HEK293 (cell line): Measurements from ENCODE around the gene HRK.

Experiments used
- CTCF ChIP-seq: fragments of 450-650 bp; formaldehyde crosslinking; IDR thresholded peaks from 2 replicates; pipeline ENCODE4 v1.5.1; 2016; ENCODE audit warnings: missing biosample characterization, missing genetic modification characterization
- KLF9 ChIP-seq: fragments of 450-650 bp; formaldehyde crosslinking; IDR thresholded peaks from 2 replicates; pipeline ENCODE4 v1.5.1; 2016; ENCODE audit warnings: missing biosample characterization, missing genetic modification characterization, low read depth
- REST ChIP-seq: fragments of 450-650 bp; formaldehyde crosslinking; IDR thresholded peaks from 2 replicates; pipeline ENCODE4 v1.5.1; 2016; ENCODE audit warnings: missing biosample characterization, missing genetic modification characterization
- SCRT1 ChIP-seq: fragments of 450-650 bp; formaldehyde crosslinking; IDR thresholded peaks from 2 replicates; pipeline ENCODE4 v1.5.1; 2016; ENCODE audit warnings: missing biosample characterization, missing genetic modification characterization, borderline replicate concordance
- YY1 ChIP-seq: fragments of 450-650 bp; formaldehyde crosslinking; IDR thresholded peaks from 2 replicates; pipeline ENCODE4 v1.5.1; 2018; ENCODE audit warnings: missing biosample characterization, missing genetic modification characterization
- ZBTB7A ChIP-seq: fragments of 450-650 bp; formaldehyde crosslinking; IDR thresholded peaks from 2 replicates; pipeline ENCODE4 v1.5.1; 2016; ENCODE audit warnings: low read depth, missing biosample characterization, missing genetic modification characterization
- ZFP37 ChIP-seq: fragments of 450-650 bp; formaldehyde crosslinking; IDR thresholded peaks from 2 replicates; pipeline ENCODE4 v1.5.1; 2016; ENCODE audit warnings: missing biosample characterization, missing genetic modification characterization
- ZNF175 ChIP-seq: fragments of 450-650 bp; formaldehyde crosslinking; IDR thresholded peaks from 2 replicates; pipeline ENCODE4 v1.5.1; 2016; ENCODE audit warnings: missing biosample characterization, missing genetic modification characterization
- ZNF362 ChIP-seq: fragments of 450-650 bp; formaldehyde crosslinking; IDR thresholded peaks from 2 replicates; pipeline ENCODE4 v1.5.1; 2016; ENCODE audit warnings: missing biosample characterization, missing genetic modification characterization
- TF ChIP-seq, protein P1 (sequence below): fragments of 450-650 bp; formaldehyde crosslinking; IDR thresholded peaks from 2 replicates; pipeline ENCODE4 v1.5.1; 2016; ENCODE audit warnings: missing biosample characterization, missing genetic modification characterization

DNA sequence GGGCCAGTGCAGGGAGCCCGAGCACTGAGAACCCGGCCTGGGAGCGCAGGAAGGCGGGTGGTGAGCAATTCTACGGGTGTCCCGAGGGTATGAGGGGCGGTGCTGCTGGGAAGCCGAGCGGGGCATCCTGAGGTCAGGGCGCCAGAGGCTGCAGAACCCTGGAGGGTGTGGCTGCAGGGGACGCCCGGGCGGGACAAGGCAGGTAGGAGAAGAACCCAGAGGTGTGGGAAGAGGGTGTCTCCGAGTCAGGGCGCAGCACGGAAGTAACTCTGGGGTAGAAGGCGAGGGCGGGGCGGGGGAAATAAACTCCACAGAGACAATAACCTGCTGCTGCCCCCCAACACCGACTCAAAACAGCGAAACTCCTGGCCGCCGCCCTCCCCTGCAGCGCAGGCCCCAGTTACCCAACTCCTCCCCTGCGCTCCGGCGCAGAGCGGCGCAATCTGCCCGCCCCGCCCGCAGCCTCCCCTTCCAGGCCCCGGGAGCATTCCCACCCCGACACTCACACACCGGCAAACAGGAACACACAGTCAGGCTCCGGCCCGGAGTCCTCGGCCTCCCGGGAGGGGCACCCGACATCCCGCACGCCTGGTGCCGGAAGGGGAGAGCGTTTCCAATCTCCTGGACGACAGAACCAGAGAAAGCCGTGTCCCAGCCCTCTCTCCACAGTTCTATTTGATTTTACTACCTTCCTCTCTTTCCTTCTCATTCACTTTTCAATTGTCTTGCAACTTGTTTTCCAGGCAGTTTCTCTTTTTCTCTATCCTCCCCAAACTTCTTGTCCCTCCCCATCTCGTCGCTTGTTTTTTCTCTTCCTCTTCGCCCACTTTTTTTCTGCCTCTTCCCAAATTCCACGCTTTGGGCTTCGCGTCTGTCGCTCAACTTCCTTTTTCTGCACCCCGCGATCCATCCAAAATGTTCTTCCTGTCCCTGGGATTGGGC is 2.4 kb downstream of the HRK start:
- TF ChIP-seq ZNF175 (tag by site-specific recombination): no peak
- TF ChIP-seq CTCF: no peak
- TF ChIP-seq ZNF362 (tag by site-specific recombination): no peak
- no peak for TF ChIP-seq REST (tag by site-specific recombination)
- no peak; the same call in 1 of the 2 replicates for TF ChIP-seq KLF9 (tag by site-specific recombination)
- TF ChIP-seq YY1 (tag by site-specific recombination): no peak
- TF ChIP-seq ZBTB7A (tag by site-specific recombination): no peak
- TF ChIP-seq, protein P1, sequence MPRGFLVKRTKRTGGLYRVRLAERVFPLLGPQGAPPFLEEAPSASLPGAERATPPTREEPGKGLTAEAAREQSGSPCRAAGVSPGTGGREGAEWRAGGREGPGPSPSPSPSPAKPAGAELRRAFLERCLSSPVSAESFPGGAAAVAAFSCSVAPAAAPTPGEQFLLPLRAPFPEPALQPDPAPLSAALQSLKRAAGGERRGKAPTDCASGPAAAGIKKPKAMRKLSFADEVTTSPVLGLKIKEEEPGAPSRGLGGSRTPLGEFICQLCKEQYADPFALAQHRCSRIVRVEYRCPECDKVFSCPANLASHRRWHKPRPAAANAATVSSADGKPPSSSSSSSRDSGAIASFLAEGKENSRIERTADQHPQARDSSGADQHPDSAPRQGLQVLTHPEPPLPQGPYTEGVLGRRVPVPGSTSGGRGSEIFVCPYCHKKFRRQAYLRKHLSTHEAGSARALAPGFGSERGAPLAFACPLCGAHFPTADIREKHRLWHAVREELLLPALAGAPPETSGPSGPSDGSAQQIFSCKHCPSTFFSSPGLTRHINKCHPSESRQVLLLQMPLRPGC (tag by site-specific recombination): no peak
- TF ChIP-seq SCRT1: no peak
- TF ChIP-seq ZFP37 (tag by site-specific recombination): no peak
